WI38 (cell line): ENCODE results near the gene FGD4.

Source experiments
- H3K4me3 ChIP-seq: 2 replicates; pipeline ENCODE4 v1.5.1; 2011; ENCODE audit warnings: low read depth, mild to moderate bottlenecking, control low read depth, low read length
- CTCF ChIP-seq: IDR thresholded peaks from 2 replicates; pipeline ENCODE4 v1.5.1; 2012; ENCODE audit warnings: low read depth, mild to moderate bottlenecking, control low read depth, low read length

FGD4 gene

GRCh38 chr12:32490801-32491200, 91.4 kb downstream of the FGD4 start:
- TF ChIP-seq CTCF: no peak
- no peak overlapping the region for H3K4me3 ChIP-seq

- TF ChIP-seq CTCF: no peak
Observed at GRCh38 chr12:32493282-32493681, 93.9 kb downstream of the FGD4 start.

GRCh38 chr12:32494656-32495055, 95.3 kb downstream of the FGD4 start:
- TF ChIP-seq CTCF: no peak
- H3K4me3 ChIP-seq: no peak overlapping the region

More at GRCh38 chr12:32493282-32493681, 93.9 kb downstream of the FGD4 start:
- no peak overlapping the region for H3K4me3 ChIP-seq

GRCh38 chr12:32496946-32497345, 97.6 kb downstream of the FGD4 start:
- TF ChIP-seq CTCF: no peak
- no peak overlapping the region for H3K4me3 ChIP-seq

GRCh38 chr12:32497864-32498263, 98.5 kb downstream of the FGD4 start:
- H3K4me3 ChIP-seq: no peak overlapping the region
- no peak for TF ChIP-seq CTCF

GRCh38 chr12:32499048-32499447, 99.7 kb downstream of the FGD4 start:
- no peak overlapping the region for H3K4me3 ChIP-seq
- TF ChIP-seq CTCF: no peak

GRCh38 chr12:32501835-32502333, 102.5 kb downstream of the FGD4 start:
- H3K4me3 ChIP-seq: no peak overlapping the region

More at GRCh38 chr12:32501835-32502333, 102.5 kb downstream of the FGD4 start:
- TF ChIP-seq CTCF: no peak
